HG03565 (cell line): ENCODE results near the gene COL28A1.
"Not testable (repeated sequence)": the region's sequence is repeated elsewhere in the genome, so short reads cannot be mapped to it uniquely, and the experiment has no call there.

Experiments
- ATAC-seq: cut with Tn5 transposase; IDR thresholded peaks from one replicate; pipeline ENCODE4 v1.9.1; 2021; ENCODE audit warnings: mild to moderate bottlenecking, moderate library complexity; ENCODE audit not compliant: unreplicated experiment

Gene COL28A1

GRCh38 chr7:7421826-7422225, 113.8 kb downstream of the COL28A1 start:
- no peak for ATAC-seq

- no peak for ATAC-seq
These were observed 116.7 kb downstream of the COL28A1 start for GRCh38 chr7:7418997-7419396.

- ATAC-seq: no peak
These were observed 117.8 kb downstream of the COL28A1 start for GRCh38 chr7:7417851-7418250.

- no peak for ATAC-seq
These were observed 118.3 kb downstream of the COL28A1 start for GRCh38 chr7:7417414-7417813.

- ATAC-seq: no peak
These were observed 119.4 kb downstream of the COL28A1 start for GRCh38 chr7:7416031-7416858.

GRCh38 chr7:7414791-7415603, 120.7 kb downstream of the COL28A1 start:
- ATAC-seq: no peak

GRCh38 chr7:7408001-7408770, 127.5 kb downstream of the COL28A1 start:
- no peak for ATAC-seq

- no peak for ATAC-seq
These were observed 130.2 kb downstream of the COL28A1 start for GRCh38 chr7:7405461-7405860.

GRCh38 chr7:7399707-7400106, 136.0 kb downstream of the COL28A1 start:
- no peak for ATAC-seq

GRCh38 chr7:7395785-7396184, 139.9 kb downstream of the COL28A1 start:
- ATAC-seq: no peak

GRCh38 chr7:7388164-7388563, 147.5 kb downstream of the COL28A1 start:
- ATAC-seq: not testable (repeated sequence)

GRCh38 chr7:7385421-7385820, 150.3 kb downstream of the COL28A1 start:
- ATAC-seq: no peak

GRCh38 chr7:7384228-7384627, 151.4 kb downstream of the COL28A1 start:
- ATAC-seq: no peak

GRCh38 chr7:7375538-7375937, 160.1 kb downstream of the COL28A1 start:
- ATAC-seq: no peak

GRCh38 chr7:7370076-7370475, 165.6 kb downstream of the COL28A1 start:
- ATAC-seq: no peak

GRCh38 chr7:7369134-7369533, 166.5 kb downstream of the COL28A1 start:
- ATAC-seq: no peak

- no peak for ATAC-seq
These were observed 181.0 kb downstream of the COL28A1 start for GRCh38 chr7:7354674-7355073.

- no peak for ATAC-seq
These were observed 182.8 kb downstream of the COL28A1 start for GRCh38 chr7:7352845-7353244.

GRCh38 chr7:7351832-7352231, 183.8 kb downstream of the COL28A1 start:
- ATAC-seq: no peak

- ATAC-seq: no peak
These were observed 184.5 kb downstream of the COL28A1 start for GRCh38 chr7:7351156-7351555.

GRCh38 chr7:7349156-7349555, 186.5 kb downstream of the COL28A1 start:
- ATAC-seq: no peak
